Stimulated activated CD4-positive, alpha-beta T cell treated with anti-CD3 and anti-CD28 coated beads, Interleukin-2, amount 100 ng/mL, for 4 hours (primary cell): Measurements from ENCODE around the gene ARHGEF2.

Experiments
- DNase-seq: peaks from one replicate; pipeline ENCODE4 v3.0.0-alpha.2; 2020; ENCODE audit warnings: low read depth

Gene ARHGEF2

DNA sequence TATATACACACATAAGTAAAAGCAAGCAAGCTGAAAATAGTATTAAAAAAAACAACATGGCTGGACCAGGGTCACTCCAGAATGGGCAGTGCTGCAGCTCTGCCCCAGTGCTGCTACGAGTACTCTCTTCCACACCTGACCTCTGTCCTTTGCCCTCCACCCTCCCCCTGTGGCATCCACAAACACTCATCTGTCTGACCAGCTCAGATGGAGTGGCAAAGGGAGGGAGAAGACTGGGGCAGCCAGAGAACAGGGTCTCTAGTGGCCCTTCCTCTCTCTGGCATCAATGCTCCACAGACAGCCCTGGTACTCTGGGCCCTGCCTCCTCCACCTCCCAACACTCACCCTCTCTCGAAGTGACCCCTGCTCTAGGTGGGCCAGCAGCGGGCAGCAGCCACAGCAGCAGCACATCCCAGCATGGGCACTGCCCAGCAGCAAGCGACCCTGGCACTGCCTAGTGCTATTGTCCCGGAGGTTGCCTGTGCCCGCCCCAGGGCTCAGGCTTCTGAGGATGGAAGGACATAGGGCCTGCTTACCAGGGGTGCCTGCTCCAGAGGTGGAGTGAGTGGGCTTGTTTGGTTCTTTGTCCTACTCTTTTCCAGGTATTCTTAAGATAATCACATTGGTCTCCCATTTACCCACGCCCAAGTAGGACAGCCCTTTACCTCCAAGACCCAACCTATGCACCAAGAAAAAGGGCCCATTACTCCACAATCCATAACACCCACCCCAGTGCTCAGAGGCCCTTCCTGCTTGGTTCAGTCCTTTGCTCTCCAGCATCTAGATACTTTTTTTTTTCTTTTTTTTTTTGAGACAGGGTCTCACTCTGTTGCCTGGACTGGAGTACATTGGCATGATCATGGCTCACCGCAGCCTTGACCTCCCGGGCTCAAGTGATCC is 6.2 kb downstream of the ARHGEF2 start:
- DNase-seq, result no peak

DNA sequence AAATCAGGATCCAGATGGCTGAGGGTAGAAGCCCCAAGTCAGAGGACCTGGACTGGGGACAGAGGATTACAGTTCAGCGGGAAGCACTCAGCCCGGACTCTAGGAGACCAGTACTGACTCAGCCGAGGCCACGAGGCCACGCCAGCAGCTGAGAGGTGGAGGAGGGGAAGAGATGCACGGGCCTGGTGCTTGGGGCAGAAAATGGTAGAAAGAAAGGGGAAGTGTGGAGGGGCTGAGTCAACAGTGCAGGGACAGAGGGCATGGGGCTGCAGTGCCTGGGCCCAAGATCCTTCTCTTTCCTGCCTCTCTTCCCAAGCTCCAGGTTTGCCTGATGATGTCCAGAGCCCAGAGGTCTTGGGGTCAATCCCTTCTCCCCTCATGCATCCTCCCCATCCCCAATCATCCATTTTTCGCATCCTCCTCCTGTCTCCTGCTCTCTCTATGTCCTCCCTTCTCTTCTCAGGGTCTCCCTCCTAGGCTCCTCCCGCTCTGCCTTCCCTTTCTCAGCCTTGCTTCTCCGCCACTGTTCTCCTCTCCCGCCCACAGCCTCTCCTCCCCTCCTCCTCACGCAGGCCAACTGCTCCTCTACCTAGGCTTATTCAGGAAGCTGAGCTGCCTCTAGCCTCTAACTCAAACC is 7.7 kb downstream of the ARHGEF2 start:
- no peak for DNase-seq

DNA sequence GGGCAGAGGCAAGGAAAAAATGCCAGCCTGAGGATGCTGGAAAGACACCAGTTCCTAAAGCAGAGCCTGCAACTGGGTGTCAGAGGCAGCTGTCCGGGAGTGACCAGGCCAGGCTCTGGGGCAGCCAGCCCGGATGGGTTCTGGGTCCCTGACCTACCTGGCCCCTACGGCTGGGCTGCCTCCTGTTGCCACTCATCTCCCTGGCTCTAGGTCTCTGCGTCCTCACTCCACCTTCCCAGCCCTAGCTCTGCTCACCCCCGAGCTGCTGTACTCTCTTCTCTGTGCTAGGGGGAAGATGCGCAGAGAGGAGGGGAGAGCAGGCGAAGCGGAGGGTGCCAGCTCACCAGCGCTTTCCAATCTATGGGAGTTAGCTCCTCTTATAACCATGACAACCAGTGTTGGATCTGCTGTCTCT is 9.0 kb downstream of the ARHGEF2 start:
- DNase-seq, result no peak

DNA sequence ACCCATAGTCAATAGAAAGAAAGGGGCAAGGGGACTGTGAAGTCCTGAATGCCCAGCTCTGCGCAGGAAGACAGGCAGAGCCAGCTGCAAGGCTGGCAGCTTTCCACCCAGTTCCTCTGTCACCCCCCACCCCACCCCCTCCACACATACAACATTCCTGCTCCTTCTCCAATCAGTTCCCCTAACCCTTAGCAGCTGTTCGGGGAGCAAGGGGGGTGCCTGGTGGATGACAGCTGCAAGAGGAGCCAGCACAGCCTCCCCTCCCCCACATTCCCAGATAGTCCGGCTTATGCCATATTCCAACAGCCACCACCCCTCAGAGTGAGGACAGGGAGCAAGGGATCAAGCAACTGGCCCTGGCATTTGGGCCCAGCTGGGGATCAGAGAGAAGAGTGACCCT is 9.7 kb downstream of the ARHGEF2 start:
- no peak for DNase-seq

DNA sequence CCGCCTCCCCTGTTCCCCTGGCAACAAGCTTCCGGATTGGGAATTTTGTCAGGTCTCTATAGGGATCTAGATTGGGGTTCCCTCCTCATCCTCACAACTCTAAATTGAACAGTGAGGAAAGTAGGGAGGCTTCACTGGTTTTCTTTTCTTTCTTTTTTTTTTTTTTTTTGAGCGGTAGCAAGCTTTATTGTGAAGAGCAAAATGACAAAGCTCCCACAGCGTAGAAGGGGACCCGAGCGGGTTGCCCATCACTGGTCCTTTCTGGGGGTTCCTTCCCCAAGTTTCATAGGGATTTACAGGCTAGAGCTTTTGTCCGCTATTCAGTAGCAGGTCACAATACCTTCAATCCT is 10.3 kb downstream of the ARHGEF2 start:
- DNase-seq, result no peak

DNA sequence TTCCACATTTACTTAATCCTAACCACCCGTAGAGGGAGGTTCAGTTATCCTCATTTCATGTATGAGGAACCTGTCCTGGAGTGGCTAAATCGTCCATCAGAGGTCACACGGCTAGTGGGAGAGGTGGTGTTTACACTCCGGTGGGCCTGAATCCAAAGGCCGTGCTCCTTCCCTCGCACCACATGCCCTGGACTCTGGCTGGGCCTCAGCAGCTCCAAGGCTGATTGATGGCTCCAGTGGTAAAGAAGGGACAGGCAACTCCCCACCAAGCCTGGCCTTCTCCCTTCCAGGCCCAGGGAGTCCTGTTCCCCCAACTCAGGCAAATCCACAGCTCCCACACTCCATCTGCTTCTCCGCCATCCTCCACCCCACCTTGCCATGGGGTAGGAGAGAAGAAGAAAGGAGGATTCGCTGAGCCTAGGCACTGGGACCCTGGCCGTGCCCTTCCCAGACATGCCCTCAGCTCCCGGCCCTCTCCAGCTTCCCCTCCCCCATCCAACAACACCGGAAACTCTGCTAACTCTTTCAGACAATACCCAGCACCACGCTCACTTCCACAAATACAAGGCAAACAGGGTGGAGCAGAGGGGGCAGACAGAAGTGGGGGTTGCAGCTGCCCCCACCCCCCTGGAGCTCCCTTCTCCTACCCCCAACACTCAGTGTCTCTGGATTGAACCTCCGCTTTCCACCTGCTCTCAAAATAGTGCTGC is 10.9 kb downstream of the ARHGEF2 start:
- DNase-seq, result no peak

DNA sequence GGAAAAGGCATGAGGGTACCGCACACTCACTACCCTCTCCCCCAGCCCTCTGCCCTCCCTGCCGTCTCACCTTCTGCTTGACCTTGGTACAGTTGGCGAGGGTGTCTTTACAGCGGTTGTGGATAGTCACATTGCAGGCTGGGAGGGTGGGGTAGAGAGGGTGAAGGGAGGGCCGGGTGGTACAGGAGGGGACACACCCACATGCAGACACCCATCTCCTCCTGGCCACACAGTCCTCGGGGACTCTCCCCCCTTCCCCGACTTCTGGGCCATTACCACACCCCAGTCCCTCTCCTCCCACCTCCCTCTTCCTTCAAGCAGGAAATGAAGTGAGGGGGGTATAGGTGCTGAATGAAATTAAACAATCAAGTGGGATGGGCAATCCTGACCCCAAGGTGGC is 11.6 kb downstream of the ARHGEF2 start:
- DNase-seq, result no peak

DNA sequence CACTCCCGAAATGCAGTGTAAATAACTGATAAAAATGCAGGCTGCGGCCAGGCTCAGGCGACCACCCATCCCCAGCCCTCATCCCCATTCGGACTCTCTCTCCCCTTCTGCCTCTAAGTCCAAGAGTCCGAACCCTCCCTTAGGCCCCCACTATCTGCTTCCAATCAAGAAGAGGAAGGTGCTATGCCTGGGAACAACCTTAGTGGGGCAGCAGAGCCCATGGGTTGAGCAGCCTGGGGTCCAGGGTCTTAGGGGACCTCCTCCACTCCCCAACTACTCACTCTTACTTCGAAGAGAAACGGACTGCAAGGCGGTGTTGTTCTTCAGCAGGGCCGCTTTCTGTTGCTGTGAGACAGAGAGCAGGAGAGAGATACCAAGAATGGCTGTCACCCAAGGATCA is 12.2 kb downstream of the ARHGEF2 start:
- DNase-seq, result no peak

DNA sequence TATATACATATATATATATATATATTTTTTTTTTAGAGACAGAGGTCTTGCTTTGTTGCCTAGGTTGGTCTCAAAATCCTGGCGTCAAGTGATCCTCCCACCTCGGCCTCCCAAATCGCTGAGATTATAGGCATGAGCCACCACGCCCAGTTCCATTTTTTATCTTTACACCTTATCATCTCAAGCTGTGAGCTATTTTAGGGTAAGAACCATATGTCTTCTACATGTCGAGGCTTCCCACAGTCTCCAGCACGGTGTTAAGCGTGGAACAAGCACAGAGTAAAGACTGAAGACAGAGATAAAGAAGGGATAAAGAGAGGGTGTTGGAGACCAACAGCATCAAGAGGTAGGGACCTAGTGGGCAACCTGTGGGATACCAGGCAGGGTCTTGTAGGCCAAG is 14.2 kb downstream of the ARHGEF2 start:
- DNase-seq, result no peak

DNA sequence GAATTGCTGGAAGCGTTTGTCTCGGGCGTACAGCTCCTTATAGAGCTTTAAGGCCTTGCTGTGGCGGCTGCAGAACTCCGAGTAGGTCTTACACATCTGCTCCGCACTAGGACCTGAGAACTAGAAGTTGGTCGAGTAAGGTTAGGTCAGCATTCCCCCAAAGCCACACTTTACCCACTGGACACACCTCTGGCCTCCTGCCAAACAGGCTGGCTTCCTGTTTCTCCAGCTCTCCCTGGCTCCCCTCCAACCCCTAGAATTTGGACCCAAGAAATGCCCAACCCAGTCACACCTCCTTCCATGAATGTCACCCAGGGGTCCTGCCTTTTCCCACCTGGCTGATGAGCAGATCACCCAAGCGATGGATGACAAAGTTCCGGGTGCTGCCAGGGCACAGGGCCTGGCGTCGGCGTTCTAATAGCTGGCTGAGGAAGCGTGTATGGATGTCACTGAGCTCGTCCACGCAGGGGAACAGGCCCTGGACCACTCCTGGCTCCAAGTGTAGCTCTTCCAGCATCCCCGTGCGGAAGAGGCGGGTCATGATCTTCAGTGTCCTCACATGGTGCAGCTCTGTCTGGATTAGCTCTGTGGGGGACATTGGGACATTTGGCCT is 15.6 kb downstream of the ARHGEF2 start:
- no peak for DNase-seq

DNA sequence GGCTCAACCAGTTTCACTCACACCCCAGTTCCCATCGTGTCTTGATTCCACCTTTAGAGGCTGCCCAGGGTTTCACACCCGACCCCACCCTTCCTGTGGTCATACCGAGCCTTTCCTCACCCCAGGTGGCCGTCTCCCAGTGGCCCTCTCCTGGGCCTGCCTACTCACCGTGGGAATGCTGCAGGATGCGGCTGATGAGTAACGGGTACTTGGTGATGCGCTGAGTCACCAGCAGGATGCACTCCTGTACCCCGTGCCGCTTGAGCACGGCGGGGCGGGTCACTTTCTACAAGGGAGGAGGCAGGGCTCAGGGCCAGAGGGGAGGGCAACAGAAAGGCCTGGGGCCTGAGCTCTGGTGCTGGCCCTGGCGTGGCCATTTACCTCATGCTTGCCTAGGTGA is 16.4 kb downstream of the ARHGEF2 start:
- DNase-seq, result no peak

DNA sequence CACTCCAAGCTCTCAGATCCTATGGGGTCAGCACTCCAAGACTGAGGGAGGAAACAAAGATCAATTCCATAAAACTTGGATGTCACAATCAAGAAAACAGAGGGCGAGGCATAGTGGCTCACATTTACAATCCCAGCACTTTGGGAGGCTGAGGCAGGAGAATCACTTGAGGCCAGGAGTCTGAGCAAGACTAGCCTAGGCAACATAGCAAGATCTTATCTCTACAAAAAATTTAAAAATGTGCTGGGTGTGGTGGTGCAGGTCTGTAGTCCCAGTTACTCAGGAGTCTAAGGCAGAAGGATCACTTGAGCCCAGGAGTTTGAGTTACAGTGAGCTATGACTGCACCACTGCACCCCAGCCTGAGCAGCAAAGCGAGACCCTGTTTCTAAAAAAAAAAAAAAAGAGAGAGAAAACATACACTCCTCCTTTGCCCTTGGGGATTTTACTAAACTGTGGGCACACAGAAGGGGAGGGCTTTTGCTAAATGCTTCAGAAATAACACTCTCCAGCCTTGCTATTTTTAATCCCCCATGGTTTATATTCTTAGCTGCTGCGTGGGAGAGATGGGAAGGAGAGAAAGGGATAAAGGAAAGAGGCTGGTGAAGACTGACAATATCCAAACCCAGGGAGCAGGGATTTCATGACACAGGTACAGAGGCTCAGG is 18.1 kb downstream of the ARHGEF2 start:
- DNase-seq, result no peak

DNA sequence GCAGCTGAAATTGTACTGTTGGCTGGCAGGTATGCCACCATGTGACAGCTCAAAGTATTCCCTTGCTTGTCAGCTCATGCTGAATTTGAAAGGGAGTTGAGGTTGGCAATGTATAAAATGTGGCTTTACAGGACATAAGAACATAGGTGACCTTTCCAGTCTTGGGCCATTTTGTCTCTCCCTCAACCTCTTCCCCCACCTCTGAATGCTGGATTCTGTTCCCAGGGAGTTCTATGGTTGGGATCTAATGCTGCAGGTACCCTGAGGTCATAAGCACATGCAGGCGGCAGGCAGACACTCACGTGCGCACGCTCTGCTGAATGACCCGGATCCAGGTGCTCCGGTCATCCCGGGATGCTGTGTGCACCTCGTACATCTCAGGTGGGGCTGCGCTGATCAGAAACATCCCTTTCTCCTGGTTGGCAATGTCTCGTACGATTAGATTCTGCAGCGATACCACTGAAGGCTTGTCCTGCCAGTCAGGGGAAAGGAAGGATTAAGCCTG is 20.9 kb downstream of the ARHGEF2 start:
- no peak for DNase-seq

DNA sequence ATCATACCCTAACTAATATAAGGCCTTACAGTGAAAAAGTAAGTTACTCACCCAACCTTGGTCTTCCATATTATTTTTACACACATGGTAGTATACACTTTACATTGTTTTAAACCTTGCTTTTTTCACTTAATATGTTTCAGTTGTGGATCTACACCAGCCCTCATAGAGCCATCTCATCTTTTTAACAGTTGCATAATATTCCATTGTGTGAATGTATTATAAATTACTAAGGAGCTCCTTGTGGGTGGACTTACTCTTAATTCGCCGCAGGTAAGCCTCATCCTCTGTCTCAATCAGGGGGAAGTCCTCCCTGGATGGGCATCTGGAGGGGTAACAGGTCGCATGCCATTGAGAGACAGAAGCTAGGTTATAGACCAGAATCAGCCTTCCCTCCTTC is 23.7 kb downstream of the ARHGEF2 start:
- no peak for DNase-seq

DNA sequence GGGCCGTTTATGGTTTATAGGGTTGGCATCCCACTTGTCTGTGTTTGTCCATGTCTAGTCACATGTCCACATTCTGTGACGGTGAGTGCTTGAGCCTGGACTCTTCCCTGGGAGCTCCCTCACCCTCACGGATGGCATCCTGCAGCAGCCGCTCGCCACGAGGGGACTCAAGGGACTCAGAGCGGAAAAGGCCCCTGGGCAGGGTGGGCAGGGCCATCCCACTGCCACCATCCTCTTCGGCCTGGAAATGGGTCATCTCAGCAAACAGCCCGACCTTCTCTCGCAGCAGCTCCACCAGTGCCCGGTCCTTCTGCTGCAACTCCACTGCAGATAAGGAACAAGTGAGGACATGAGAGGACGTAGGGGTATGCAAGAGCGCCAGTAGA is 25.8 kb downstream of the ARHGEF2 start:
- no peak for DNase-seq

DNA sequence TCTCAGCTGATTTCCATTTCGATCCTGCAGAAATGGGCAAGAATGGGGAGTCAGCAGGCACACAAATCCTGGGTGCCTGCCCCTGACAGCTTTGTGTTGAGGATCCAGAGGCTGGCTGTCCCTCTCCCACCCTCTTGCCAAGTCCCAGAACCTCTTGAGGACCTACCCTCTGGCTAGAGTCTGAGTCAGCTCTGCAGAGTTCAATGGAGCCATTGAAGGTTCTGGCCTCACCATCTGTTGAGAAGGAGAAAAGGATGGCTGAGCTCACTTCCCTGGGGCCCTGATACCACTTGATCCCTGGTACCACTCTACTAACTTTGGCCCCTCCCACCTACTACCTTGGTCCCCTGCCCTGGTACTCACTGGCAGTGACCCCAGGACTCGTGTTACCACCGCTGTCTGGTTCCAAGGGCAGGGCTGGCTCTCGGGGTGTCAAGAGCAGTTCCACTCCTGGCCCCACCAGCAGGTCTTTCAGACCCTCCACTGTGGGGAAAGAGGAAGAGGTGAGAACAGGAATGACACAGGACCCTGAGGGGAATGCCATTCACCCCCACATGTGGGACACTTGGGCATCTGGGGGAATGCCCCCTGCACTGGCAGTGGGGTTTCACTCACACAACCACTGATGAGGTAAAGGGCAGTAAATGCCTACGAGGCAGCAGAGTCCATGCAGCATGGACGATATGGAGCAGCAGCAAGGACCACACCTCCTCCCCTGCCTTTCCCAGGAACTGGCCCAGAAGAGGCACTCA is 26.4 kb downstream of the ARHGEF2 start:
- no peak for DNase-seq

DNA sequence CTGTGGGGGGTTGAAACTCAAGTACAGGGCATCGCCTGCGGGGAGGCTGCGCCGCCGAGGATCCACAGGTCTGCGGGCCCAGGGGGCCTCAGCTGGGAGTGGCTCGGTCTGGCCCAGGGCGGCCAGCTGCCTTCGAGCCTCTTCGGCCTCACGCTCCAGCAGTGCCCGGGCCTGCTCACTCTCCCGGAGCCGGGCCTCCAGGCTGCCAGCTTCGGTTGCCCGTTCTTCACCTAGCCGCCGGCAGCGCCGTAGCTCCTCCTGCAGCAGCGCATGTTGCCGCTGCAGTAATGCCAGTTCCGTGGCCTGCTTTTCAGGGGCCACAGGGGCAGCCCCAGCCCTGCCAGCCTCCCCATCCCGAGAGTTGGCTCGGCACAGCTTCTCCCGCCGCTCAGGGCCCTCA is 27.5 kb downstream of the ARHGEF2 start:
- DNase-seq, result no peak

DNA sequence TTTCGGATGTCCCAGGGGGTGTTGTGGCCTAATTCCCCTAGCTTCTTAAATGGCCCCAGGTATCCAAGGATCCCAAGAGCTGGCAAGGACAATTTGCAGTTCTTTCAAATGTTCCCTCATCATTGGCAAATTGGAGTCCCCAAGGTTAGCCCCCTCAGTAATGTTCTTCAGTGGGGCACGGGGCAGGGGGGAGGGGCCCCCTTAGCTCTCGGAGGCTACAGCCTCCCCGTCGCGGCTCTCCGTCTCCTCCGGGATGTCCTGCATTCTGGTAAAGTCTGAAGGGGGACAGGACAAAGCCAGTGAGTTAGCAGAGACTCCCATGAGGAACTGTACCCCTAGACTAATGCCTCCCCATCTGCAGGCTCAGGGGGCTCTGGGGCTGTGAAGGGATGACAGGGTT is 30.6 kb downstream of the ARHGEF2 start:
- DNase-seq, result no peak

DNA sequence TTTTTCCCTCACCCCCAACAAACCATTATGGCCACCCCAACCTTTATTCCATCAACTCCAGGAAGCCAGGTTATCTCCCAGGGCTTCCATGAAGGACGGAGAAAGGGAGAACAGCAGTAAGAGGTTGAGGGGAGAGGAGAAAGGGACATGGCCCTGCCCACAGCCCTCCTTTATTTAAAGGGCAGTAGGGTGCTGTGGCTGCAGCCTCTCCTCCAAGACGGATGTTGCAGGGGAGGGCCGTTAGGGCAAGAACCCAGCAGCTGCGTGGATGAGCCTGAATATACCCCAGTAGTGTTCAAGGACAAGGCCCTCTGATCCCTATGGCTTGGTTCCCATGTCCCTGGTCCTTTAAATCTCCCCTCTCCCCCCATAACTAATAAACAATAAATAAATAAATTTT is 31.1 kb downstream of the ARHGEF2 start:
- DNase-seq, result no peak

DNA sequence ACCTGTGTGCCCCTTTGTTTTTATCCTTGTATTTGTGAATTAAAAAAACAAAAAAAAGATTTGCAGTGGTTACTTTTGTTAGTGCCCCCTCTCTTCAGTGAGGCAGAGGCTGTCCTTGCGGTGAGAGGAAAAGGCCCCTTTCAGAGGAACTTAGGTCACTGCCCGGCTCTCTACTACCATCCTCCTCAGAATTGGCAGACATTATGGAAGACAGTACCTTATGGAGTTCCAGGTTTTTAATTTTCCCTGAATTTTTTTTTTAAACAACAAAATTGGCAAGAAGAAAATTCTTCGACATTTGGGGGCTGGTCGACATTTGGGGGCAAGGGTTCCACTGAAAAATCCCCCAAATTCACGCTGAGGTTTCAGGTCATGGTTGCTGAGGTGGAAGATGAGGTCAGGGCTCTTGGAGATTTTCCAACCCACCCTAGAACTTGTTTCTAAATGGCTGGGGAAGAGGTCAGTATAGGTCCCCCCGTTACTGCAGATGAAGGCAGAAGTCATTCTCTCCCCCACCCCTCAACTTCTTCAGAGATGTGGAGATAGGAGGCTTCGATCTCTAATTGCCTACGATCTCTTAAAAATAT is 31.6 kb downstream of the ARHGEF2 start:
- no peak for DNase-seq

DNA sequence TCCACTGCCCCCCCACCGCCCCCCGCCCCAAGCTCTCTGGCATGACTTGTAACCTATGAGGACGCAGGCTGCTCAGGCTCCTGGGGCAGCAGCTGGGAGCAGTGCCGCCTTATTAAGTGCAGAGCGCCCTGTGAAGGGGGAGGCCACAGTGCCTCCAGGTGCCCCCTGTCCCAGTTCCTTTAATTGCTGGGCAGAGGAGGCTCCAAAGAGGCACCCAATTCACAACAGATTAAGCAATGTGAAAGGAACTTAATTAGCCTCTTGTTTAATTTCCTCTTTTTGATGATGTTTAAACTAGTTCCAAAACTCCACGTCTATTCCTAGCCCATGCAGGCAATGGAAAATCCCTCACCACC is 33.9 kb downstream of the ARHGEF2 start:
- no peak for DNase-seq
